ENCODE measurements around the gene DUSP28. TPM values are rescaled to one million over a fixed set of nuclear protein-coding genes. Genes with fewer than 3 reads are reported as not detected.

Gene DUSP28
- total RNA-seq, 1 experiment from 2014 or later, result 2.2 TPM

DNA sequence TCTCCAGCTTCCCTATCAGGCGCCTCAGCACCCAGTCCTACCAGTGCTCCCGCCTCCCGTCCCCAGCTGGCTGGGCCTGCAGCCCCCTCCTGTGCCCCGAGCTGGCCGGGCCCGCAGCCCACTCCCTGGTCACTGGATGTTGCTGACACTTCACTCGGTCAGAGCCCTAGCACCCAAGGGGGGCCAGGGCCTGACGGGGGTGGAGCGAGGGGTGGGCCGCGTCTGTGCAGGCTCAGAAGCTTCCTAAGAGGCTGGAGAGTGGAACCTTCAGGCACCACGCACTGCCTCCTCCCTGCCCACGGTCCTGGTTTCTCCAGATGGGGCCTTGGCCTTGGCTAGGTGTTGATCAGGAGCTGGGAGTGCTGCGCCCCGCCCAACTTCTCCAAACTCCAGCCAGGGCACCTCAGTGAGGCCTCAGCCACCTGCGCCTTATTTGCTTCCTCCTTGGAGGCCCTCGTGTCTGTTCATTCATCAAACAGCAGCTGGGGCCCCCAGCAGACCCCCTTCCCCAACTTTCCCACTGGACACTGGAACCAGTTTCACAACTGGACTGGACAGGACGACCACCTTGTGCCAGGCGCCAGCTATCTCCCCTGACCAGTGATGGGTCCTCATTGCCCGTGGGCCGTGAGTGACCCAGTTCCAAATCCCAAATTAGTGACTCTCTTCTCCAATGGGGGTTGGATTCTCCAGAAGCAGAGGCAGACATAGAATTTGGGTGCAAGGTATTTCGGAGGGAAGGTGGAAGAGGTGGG is 43.1 kb downstream of the DUSP28 start:
- POLR2A ChIA-PET, result interaction anchor here (1.7 kb wide), 1 partner anchor 348 kb away, joined by 3 read pairs; no protein-coding TSS in a partner anchor
- DNase-seq, result peak in 1 of 2 experiments; percentile 19
- Histone ChIP-seq H3K27me3 (replicated peaks; ENCODE audit: control insufficient read depth, insufficient read depth, low read length) (no peaks in the 10 kb centered on the region), H3K4me1 (no peaks in the 10 kb centered on the region), H3K36me3 (ENCODE audit: control insufficient read depth, insufficient read depth, low read length) (no peaks in the 10 kb centered on the region; the same call in 1 of the 2 replicates), H3K4me3 (ENCODE audit: low read depth, low read length) (no peak overlapping the region), H3K9me3 (no peaks in the 10 kb centered on the region)
- Mint-ChIP-seq H3K4me1 (ENCODE audit: low read depth, unreplicated experiment) (peaks cover 8% of the 10 kb centered on the region), H3K4me3 (ENCODE audit: unreplicated experiment) (no peak overlapping the region), H3K27ac (ENCODE audit: unreplicated experiment) (no peak overlapping the region), H3K9me3 (ENCODE audit: unreplicated experiment) (no peaks in the 10 kb centered on the region), H3K27me3 (ENCODE audit: insufficient read depth, unreplicated experiment) (no peaks in the 10 kb centered on the region), H3K36me3 (ENCODE audit: insufficient read depth, unreplicated experiment) (peaks cover 6% of the 10 kb centered on the region)
- intact Hi-C loops (cut with micrococcal nuclease; ENCODE audit: unreplicated experiment), result no loop called here
- BruUV-seq (replicated peaks), result no TSS peak
- TF ChIP-seq CTCF (IDR thresholded peaks at IDR 0.05; ENCODE audit: insufficient read depth in 1 of 2, low read depth in 1 of 2, low read length in 1 of 2, severe bottlenecking in 1 of 2, unreplicated experiment in 1 of 2), result no peak
- CTCF ChIA-PET, result no interaction called here

DNA sequence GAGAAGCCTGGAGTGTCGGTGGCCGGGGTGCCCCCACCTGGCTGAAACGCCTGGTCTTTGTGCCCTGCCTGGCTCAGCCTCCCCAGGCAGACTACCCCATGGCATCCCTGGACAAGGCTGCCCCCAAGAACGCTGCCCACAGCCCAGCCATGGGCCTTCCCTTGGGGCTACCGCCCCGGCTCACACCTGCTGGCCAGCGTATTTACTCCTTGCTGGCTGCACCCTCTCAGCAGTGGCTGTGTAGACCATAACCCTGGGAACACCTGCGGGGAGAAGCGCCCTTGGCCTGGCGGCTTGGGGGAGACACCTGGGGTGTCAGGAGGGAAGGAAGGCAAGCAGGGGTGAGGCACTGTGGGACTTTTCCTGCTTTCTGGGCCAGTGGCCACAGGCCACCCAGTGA is 43.7 kb downstream of the DUSP28 start:
- no peaks in the 10 kb centered on the region for H3K27me3 ChIP-seq (replicated peaks; ENCODE audit: control insufficient read depth, insufficient read depth, low read length)
- no TSS peak for BruUV-seq (replicated peaks)
- ChIA-PET POLR2A (interaction anchor here (1.7 to 3.5 kb wide), 2 partner anchors 16 to 348 kb away, joined by 3 to 31 read pairs; partner anchors contain the start of gene CAPN10), CTCF (interaction anchor here (1.1 to 2.0 kb wide), 2 partner anchors 13 to 17 kb away, joined by 8 to 12 read pairs; partner anchors contain the start of gene CAPN10)
- Mint-ChIP-seq H3K36me3 (ENCODE audit: insufficient read depth, unreplicated experiment) (peaks cover 7% of the 10 kb centered on the region), H3K4me3 (ENCODE audit: unreplicated experiment) (no peak overlapping the region), H3K27ac (ENCODE audit: unreplicated experiment) (no peak overlapping the region), H3K27me3 (ENCODE audit: insufficient read depth, unreplicated experiment) (no peaks in the 10 kb centered on the region), H3K9me3 (ENCODE audit: unreplicated experiment) (no peaks in the 10 kb centered on the region), H3K4me1 (ENCODE audit: low read depth, unreplicated experiment) (peaks cover 8% of the 10 kb centered on the region)
- DNase-seq, result no peak
- TF ChIP-seq CTCF (IDR thresholded peaks at IDR 0.05; ENCODE audit: insufficient read depth in 1 of 2, low read depth in 1 of 2, low read length in 1 of 2, severe bottlenecking in 1 of 2, unreplicated experiment in 1 of 2), result no peak
- intact Hi-C loops (cut with micrococcal nuclease; ENCODE audit: unreplicated experiment), result loop anchor here (1.0 kb wide), 1 partner anchor 18 kb away; the partner anchor contains the start of gene CAPN10
- H3K4me1 ChIP-seq, result no peaks in the 10 kb centered on the region
- no peaks in the 10 kb centered on the region; the same call in 1 of the 2 replicates for H3K36me3 ChIP-seq (ENCODE audit: control insufficient read depth, insufficient read depth, low read length)
- no peaks in the 10 kb centered on the region for H3K9me3 ChIP-seq
- H3K4me3 ChIP-seq (ENCODE audit: low read depth, low read length), result no peak overlapping the region

- H3K9me3 ChIP-seq, result no peaks in the 10 kb centered on the region
- Mint-ChIP-seq H3K36me3 (ENCODE audit: insufficient read depth, unreplicated experiment) (peaks cover 12% of the 10 kb centered on the region), H3K4me3 (ENCODE audit: unreplicated experiment) (peak overlapping the region; percentile 78), H3K27me3 (ENCODE audit: insufficient read depth, unreplicated experiment) (no peaks in the 10 kb centered on the region), H3K27ac (ENCODE audit: unreplicated experiment) (peak overlapping the region; percentile 79), H3K4me1 (ENCODE audit: low read depth, unreplicated experiment) (peaks cover 8% of the 10 kb centered on the region), H3K9me3 (ENCODE audit: unreplicated experiment) (no peaks in the 10 kb centered on the region)
- TSS peak; percentile 92 for BruUV-seq (replicated peaks)
- CTCF ChIA-PET, result interaction anchor here (1.1 to 2.0 kb wide), 2 partner anchors 13 to 18 kb away, joined by 8 to 12 read pairs; partner anchors contain the start of gene CAPN10
- POLR2A ChIA-PET, result interaction anchor here (1.7 to 3.5 kb wide), 2 partner anchors 17 to 349 kb away, joined by 3 to 31 read pairs; partner anchors contain the start of gene CAPN10
- no peaks in the 10 kb centered on the region for H3K4me1 ChIP-seq
- peak; percentile 42 to 72 for TF ChIP-seq CTCF (IDR thresholded peaks at IDR 0.05; ENCODE audit: insufficient read depth in 1 of 2, low read depth in 1 of 2, low read length in 1 of 2, severe bottlenecking in 1 of 2, unreplicated experiment in 1 of 2)
- H3K4me3 ChIP-seq (ENCODE audit: low read depth, low read length), result peak overlapping the region; percentile 77
- H3K36me3 ChIP-seq (ENCODE audit: control insufficient read depth, insufficient read depth, low read length), result no peaks in the 10 kb centered on the region; the same call in 1 of the 2 replicates
- DNase-seq, result peak; percentile 82 to 88
- intact Hi-C loops (cut with micrococcal nuclease; ENCODE audit: unreplicated experiment), result loop anchor here (1.0 kb wide), 1 partner anchor 18 kb away; the partner anchor contains the start of gene CAPN10
- no peaks in the 10 kb centered on the region for H3K27me3 ChIP-seq (replicated peaks; ENCODE audit: control insufficient read depth, insufficient read depth, low read length)
Observed at GRCh38 chr2:240604291-240604938, 44.3 kb downstream of the DUSP28 start.
